Parathyroid adenoma (tissue), 2 donors: ENCODE data around the gene ZNF775.
A peak's percentile ranks its signal among the peaks of the same experiment; 100 is the strongest.

ENCODE experiments used
- H2AFZ ChIP-seq: fragments of 300-600 bp; sonication (generic); one replicate; pipeline ENCODE4 v1.7.0; 2017; ENCODE audit warnings: antibody characterized with exemption, mild to moderate bottlenecking
- H3K27ac ChIP-seq: fragments of 300-600 bp; sonication (generic); one replicate; pipeline ENCODE4 v1.7.0; 2017
- H3K27me3 ChIP-seq: fragments of 300-600 bp; sonication (generic); one replicate; pipeline ENCODE4 v1.7.0; 2017; ENCODE audit warnings: low read length; ENCODE audit not compliant: control insufficient read depth, insufficient read depth
- H3K36me3 ChIP-seq: fragments of 300-600 bp; sonication (generic); one replicate; pipeline ENCODE4 v1.7.0; 2017; ENCODE audit warnings: low read length; ENCODE audit not compliant: control insufficient read depth, insufficient read depth
- H3K4me1 ChIP-seq: fragments of 300-600 bp; sonication (generic); one replicate; pipeline ENCODE4 v1.7.0; 2017; ENCODE audit warnings: control low read depth
- H3K4me2 ChIP-seq: fragments of 300-600 bp; sonication (generic); one replicate; pipeline ENCODE4 v1.7.0; 2017; ENCODE audit warnings: low read length
- H3K4me3 ChIP-seq: fragments of 300-600 bp; sonication (generic); one replicate; pipeline ENCODE4 v1.7.0; 2017; ENCODE audit warnings: low read depth, low read length
- H3K79me2 ChIP-seq: fragments of 300-600 bp; sonication (generic); one replicate; pipeline ENCODE4 v1.7.0; 2017; ENCODE audit warnings: control low read depth
- H3K9ac ChIP-seq: fragments of 300-600 bp; sonication (generic); one replicate; pipeline ENCODE4 v1.7.0; 2017; ENCODE audit warnings: mild to moderate bottlenecking
- H3K9me3 ChIP-seq: fragments of 300-600 bp; sonication (generic); one replicate; pipeline ENCODE4 v1.7.0; 2017; ENCODE audit warnings: low read length; ENCODE audit not compliant: control insufficient read depth
- CTCF ChIP-seq: fragments of 300-600 bp; sonication (generic); IDR thresholded peaks from one replicate; pipeline ENCODE4 v1.7.0; 2017; ENCODE audit warnings: antibody characterized with exemption, mild to moderate bottlenecking
- donor health status: primary hyperparathyroidism.

The ZNF775 gene

GRCh38 chr7:150401861-150402631, 22.9 kb downstream of the ZNF775 start:
- Histone ChIP-seq H3K36me3 (no peaks in the 10 kb centered on the region), H2AFZ (no peak overlapping the region), H3K27ac (no peak overlapping the region), H3K4me3 (no peak overlapping the region), H3K4me2 (no peak overlapping the region), H3K4me1 (peaks cover 28% of the 10 kb centered on the region), H3K9me3 (no peaks in the 10 kb centered on the region), H3K79me2 (no peaks in the 10 kb centered on the region), H3K27me3 (no peaks in the 10 kb centered on the region), H3K9ac (no peak overlapping the region)
- no peak for TF ChIP-seq CTCF

GRCh38 chr7:150402671-150403321, 23.7 kb downstream of the ZNF775 start:
- H3K4me1 ChIP-seq: peaks cover 28% of the 10 kb centered on the region

GRCh38 chr7:150403376-150404171, 24.4 kb downstream of the ZNF775 start:
- H3K9me3 ChIP-seq: no peaks in the 10 kb centered on the region
- no peaks in the 10 kb centered on the region for H3K27me3 ChIP-seq
- H3K36me3 ChIP-seq: no peaks in the 10 kb centered on the region
- H3K79me2 ChIP-seq: no peaks in the 10 kb centered on the region
- peaks cover 27% of the 10 kb centered on the region for H3K4me1 ChIP-seq
- H3K4me3 ChIP-seq: no peak overlapping the region
- no peak overlapping the region for H3K9ac ChIP-seq
- H2AFZ ChIP-seq: no peak overlapping the region
- no peak overlapping the region for H3K4me2 ChIP-seq
- TF ChIP-seq CTCF: no peak
- no peak overlapping the region for H3K27ac ChIP-seq

More at GRCh38 chr7:150402671-150403321, 23.7 kb downstream of the ZNF775 start:
- TF ChIP-seq CTCF: no peak
- Histone ChIP-seq H3K9ac (no peak overlapping the region), H3K4me3 (no peak overlapping the region), H3K27me3 (no peaks in the 10 kb centered on the region), H3K36me3 (no peaks in the 10 kb centered on the region), H3K9me3 (no peaks in the 10 kb centered on the region), H3K27ac (no peak overlapping the region), H3K79me2 (no peaks in the 10 kb centered on the region), H3K4me2 (no peak overlapping the region), H2AFZ (no peak overlapping the region)

- Histone ChIP-seq H2AFZ (peak overlapping the region; percentile 99), H3K4me1 (peaks cover 21% of the 10 kb centered on the region), H3K27me3 (no peaks in the 10 kb centered on the region), H3K27ac (peak overlapping the region; percentile 85), H3K36me3 (no peaks in the 10 kb centered on the region), H3K4me3 (peak overlapping the region; percentile 60), H3K9ac (peak overlapping the region; percentile 96), H3K79me2 (no peaks in the 10 kb centered on the region), H3K9me3 (no peaks in the 10 kb centered on the region), H3K4me2 (peak overlapping the region; percentile 63)
- no peak for TF ChIP-seq CTCF
Observed at GRCh38 chr7:150404172-150404804, 25.2 kb downstream of the ZNF775 start.
